Measurements from ENCODE around the gene RAPSN.

The RAPSN gene

GRCh38 chr11:47467357-47467756 lies 18.4 kb upstream of the RAPSN start:
- CTCF ChIA-PET: interaction anchor here (3.9 kb wide), 1 partner anchor 13 kb away, joined by 24 read pairs; no protein-coding TSS in a partner anchor
- POLR2A ChIA-PET: no interaction called here
- no peak for DNase-seq (ENCODE audit: extremely low spot score)
- TF ChIP-seq CTCF (IDR thresholded peaks at IDR 0.05; ENCODE audit: control extremely low read depth, extremely low read depth, low read depth, missing control alignments): no peak

GRCh38 chr11:47466701-47467250 lies 17.8 kb upstream of the RAPSN start:
- no peak for TF ChIP-seq CTCF (IDR thresholded peaks at IDR 0.05; ENCODE audit: control extremely low read depth, extremely low read depth, low read depth, missing control alignments)
- CTCF ChIA-PET: interaction anchor here (1.0 to 3.9 kb wide), 2 partner anchors 12 to 35 kb away, joined by 3 to 24 read pairs; no protein-coding TSS in a partner anchor
- POLR2A ChIA-PET: no interaction called here
- no peak for DNase-seq (ENCODE audit: extremely low spot score)

GRCh38 chr11:47466201-47466600 lies 17.3 kb upstream of the RAPSN start:
- ChIA-PET CTCF (interaction anchor here (0.8 to 3.9 kb wide), 4 partner anchors 12 to 92 kb away, joined by 3 to 24 read pairs (median 4); no protein-coding TSS in a partner anchor), POLR2A (no interaction called here)
- TF ChIP-seq CTCF (IDR thresholded peaks at IDR 0.05; ENCODE audit: control extremely low read depth, extremely low read depth, low read depth, missing control alignments): no peak
- DNase-seq (ENCODE audit: extremely low spot score): no peak

GRCh38 chr11:47464483-47464882 lies 15.5 kb upstream of the RAPSN start:
- no peak for DNase-seq (ENCODE audit: extremely low spot score)
- ChIA-PET CTCF (interaction anchor here (1.4 to 3.9 kb wide), 2 partner anchors 10 to 89 kb away, joined by 3 to 24 read pairs; partner anchors contain the start of gene CELF1), POLR2A (interaction anchor here (0.6 kb wide), 1 partner anchor 268 kb away, joined by 4 read pairs; no protein-coding TSS in a partner anchor)
- TF ChIP-seq CTCF (IDR thresholded peaks at IDR 0.05; ENCODE audit: control extremely low read depth, extremely low read depth, low read depth, missing control alignments): no peak

- no peak for DNase-seq (ENCODE audit: extremely low spot score)
- CTCF ChIA-PET: interaction anchor here (1.3 to 2.0 kb wide), 2 partner anchors 9 to 18 kb away, joined by 3 to 6 read pairs; no protein-coding TSS in a partner anchor
- POLR2A ChIA-PET: no interaction called here
- TF ChIP-seq CTCF (IDR thresholded peaks at IDR 0.05; ENCODE audit: control extremely low read depth, extremely low read depth, low read depth, missing control alignments): no peak
Observed at GRCh38 chr11:47461876-47462275, 12.9 kb upstream of the RAPSN start.

GRCh38 chr11:47460571-47461235 lies 11.8 kb upstream of the RAPSN start:
- no peak for DNase-seq (ENCODE audit: extremely low spot score)
- TF ChIP-seq CTCF (IDR thresholded peaks at IDR 0.05; ENCODE audit: control extremely low read depth, extremely low read depth, low read depth, missing control alignments): no peak
- ChIA-PET CTCF (interaction anchor here (0.6 kb wide), 1 partner anchor 17 kb away, joined by 3 read pairs; no protein-coding TSS in a partner anchor), POLR2A (no interaction called here)
